Stimulated activated CD4-positive, alpha-beta T cell treated with anti-CD3 and anti-CD28 coated beads, Interleukin-4, amount 100 ng/mL, for 24 hours (primary cell): ENCODE measurements around the gene FUZ.

ENCODE experiments used
- DNase-seq: peaks from one replicate; pipeline ENCODE4 v3.0.0-alpha.2; 2020

The FUZ gene

DNA sequence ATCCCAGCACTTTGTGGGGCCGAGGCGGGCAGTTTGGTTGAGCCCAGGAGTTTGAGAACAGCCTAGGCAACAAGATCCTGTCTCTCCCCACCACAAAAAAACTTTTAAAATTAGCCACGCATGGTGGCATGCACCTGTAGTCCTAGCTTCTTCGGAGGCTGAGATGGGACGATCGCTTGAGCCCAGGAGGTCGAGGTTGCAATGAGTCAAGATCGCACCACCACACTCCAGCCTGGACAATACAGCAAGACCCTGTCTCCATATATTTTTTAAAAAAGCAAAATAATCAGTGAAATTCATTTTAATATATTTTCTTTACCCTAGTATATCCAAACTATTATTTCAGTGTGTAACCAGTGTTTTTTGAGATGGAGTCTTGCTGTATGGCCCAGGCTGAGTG, 38.1 kb downstream of the FUZ start:
- DNase-seq = no peak

GRCh38 chr19:49773663-49774350, 39.3 kb downstream of the FUZ start:
- DNase-seq = no peak

GRCh38 chr19:49772850-49773432, 40.2 kb downstream of the FUZ start:
- no peak for DNase-seq

DNA sequence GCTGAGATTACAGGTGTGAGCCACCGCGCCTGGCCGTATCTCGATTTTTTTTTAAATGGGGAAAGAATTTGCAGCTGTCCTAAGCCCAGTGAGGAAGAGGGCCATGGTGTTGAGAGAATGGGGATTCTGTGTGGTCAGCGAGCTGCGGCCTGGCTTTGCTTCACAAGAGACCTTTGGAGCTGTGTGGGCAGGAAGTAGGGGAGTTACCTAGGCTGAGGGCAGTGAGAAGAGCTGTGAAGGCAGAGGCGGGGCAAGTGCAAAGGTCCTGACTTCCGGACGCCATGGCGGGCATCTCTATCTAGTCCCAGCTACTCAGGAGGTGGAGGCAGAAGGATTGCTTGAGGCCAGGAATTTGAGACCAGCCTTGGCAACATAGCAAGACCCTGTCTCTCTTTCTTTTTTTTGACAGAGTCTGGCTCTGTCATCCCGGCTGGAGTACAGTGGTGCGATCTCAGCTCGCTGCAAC, 41.4 kb downstream of the FUZ start:
- no peak for DNase-seq

DNA sequence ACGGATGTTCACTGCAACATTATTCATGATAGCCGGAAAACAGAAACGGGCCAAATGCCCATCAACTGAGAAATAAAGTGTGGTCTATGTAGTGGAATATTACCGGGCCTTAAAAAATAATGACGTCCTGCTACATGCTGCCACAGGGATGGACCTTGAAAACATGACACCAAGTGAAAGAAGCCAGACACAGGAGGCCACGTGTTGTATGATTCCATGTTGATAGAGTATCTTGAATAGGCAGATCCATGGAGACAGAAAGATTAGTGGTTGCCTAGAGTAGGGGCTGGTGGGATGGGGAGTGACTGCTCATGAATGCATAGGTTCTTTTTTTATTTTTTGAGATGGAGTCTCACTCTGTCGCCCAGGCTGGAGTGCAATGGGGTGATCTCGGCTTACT, 42.6 kb downstream of the FUZ start:
- DNase-seq = no peak

DNA sequence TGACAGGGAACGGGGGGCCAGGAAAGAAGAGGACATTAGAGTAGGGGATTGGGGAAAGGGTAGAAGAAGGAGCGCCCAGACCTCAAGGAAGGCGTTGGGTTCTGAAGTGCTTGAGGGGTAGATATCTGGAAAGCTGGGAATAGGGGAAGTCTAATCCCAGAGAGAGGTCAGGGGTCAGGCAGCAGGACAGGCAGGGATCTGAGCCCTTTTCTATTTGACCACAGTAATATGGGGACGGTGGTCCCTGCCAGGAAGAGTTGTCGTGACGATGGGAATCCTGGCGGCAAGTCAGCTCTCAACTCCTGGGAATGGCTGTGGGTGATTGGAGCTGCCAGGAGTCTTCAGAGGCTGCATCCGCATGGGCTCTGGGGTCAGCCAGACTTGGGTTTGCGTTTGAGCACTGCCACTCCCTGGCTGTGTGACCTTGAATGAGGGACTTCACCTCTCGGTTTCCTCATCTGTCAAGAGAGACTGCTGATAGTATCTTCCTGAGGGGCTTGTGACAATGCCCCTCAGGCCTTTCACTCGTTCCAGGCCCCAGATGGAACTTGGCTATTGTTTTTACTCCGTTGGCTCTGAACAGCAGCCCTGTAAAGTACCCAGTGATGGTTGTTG, 45.0 kb downstream of the FUZ start:
- no peak for DNase-seq

GRCh38 chr19:49767381-49767780, 45.7 kb downstream of the FUZ start:
- DNase-seq = no peak

DNA sequence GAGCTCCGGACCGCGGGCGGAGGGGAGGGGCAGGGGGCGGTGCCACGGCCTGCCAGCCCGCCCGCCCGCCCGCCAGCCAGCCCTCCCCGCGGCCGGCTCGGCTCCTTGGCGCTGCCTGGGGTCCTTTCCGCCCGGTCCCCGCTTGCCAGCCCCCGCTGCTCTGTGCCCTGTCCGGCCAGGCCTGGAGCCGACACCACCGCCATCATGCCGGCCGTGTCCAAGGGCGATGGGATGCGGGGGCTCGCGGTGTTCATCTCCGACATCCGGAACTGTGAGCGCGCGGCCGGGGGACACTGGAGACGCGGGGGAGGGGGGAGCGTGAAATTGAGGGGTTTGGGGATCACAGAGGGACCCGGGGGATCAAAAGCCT, 46.2 kb downstream of the FUZ start, which contains the start of gene AP2A1:
Gene AP2A1 (plus strand): TSS at position 72 of the 370 bp plus-strand sequence. CDS start 133 bp downstream, at position 205.
- no peak for DNase-seq

- DNase-seq = peak; percentile 99
Observed at GRCh38 chr19:49766007-49766929, 46.8 kb downstream of the FUZ start.

- DNase-seq = no peak
Observed at GRCh38 chr19:49764341-49764740, 48.8 kb downstream of the FUZ start.

DNA sequence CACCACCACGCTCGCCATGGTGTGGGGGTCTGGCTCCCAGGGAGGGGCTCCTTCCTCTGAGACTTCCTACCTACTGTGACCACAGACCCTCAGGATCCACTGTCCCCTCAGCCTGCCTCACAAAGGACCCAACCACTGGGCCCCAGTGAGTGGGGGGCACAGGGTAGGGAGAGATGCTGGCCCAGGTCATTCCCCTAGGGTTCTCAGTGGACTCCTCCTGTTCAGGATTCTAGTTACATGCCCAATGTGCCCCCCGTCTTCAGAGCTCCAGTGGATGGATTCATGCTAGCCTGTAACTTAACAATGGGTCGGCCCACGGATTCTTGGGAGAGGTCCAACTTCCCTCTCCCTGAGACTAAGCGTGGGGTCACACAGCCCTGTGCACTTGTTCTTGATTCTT, 49.9 kb downstream of the FUZ start, which contains the start of gene TSKS:
Gene TSKS (minus strand): TSS at position 77 of the 400 bp plus-strand sequence. CDS start 59 bp downstream, at position 18.
- no peak for DNase-seq

DNA sequence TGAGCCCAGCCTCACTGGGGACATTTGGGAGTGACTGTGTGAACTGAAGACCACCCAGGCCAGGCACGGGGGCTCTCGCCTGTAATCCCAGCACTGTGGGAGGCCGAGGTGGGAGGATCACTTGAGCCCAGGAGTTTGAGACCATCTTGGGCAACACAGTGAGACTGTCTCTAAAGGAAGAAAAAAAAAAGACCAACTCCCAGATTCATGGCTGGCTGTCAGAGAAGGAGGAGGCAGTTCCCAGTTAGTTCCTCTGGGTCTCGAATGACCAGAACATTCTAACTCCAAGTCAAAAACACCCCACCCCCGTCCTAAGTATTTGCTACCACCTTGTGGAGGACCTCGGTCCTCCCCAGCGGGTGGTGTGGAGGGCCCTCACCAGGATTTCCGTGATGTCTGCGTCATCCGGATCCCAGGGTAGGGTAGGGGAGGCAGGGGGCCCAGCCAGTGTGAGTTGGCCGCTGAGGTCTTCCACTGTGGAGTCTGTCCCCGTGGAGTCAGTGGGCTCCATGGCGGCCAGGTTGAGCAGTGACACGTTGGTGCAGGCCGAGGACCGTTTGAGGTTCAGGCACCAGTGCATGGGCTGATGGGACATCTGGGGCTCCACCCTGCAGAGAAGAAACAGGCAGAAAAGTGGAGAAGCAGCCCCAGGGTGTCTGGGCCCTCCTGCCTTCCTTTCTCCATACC, 51.3 kb downstream of the FUZ start:
- DNase-seq = no peak

GRCh38 chr19:49761249-49761624, 51.9 kb downstream of the FUZ start:
- DNase-seq = no peak

GRCh38 chr19:49758292-49758691, 54.8 kb downstream of the FUZ start:
- no peak for DNase-seq
